ENCODE data around the gene U2SURP. TPM values are rescaled to one million over a fixed set of nuclear protein-coding genes. Genes with fewer than 3 reads are reported as not detected.

U2SURP gene
- total RNA-seq, 2 experiments from 2014 or later: 111 to 123 TPM

DNA sequence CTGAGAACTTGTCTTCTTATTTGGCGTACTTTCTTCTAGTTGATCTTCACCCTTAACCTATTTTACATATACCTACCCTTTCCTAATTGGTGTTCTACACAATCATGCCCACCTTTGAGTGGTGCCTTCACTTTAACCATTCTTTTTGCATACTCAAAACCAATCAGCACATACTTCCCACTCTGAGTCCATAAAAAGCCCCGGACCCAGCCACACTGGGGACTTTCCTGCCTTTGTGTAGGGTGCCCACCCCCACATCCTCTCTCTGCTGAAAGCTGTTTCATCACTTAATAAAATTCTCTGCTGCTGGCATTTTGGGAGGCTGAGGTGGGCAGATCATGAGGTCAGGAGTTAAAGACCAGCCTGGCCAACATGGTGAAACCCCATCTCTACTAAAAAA lies 102.3 kb downstream of the U2SURP start:
- Mint-ChIP-seq H3K9me3 (peaks cover 28% of the 10 kb centered on the region), H3K4me3 (no peak overlapping the region), H3K36me3 (ENCODE audit: low read depth) (no peaks in the 10 kb centered on the region), H3K4me1 (no peaks in the 10 kb centered on the region), H3K27me3 (no peaks in the 10 kb centered on the region), H3K27ac (no peak overlapping the region)
- ChIA-PET CTCF (interaction anchor here (1.1 kb wide), 1 partner anchor 9 kb away, joined by 4 read pairs; no protein-coding TSS in a partner anchor), POLR2A (no interaction called here)
- no peak for DNase-seq

DNA sequence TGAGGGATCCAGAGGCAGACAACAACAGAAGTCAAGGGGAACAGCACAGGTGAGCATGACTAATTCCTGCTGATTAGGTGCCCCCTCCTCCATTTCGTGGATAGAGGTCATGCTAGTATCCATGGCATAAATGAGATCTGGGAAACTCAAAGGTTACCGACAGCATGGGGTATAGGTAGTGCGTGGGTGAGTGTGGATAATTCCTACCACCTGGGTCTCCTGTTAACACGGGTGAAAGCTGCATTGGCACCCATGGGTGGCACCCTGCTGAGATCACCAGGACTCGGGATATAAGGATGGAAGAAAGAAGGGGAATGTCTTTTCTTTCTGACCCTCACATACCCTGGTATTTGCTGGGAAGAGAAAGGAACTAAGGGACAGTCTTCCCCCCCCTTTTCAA lies 103.8 kb downstream of the U2SURP start:
- Mint-ChIP-seq H3K36me3 (ENCODE audit: low read depth) (no peaks in the 10 kb centered on the region), H3K9me3 (peaks cover 28% of the 10 kb centered on the region), H3K27ac (no peak overlapping the region), H3K4me3 (no peak overlapping the region), H3K27me3 (no peaks in the 10 kb centered on the region), H3K4me1 (no peaks in the 10 kb centered on the region)
- no peak for DNase-seq
- POLR2A ChIA-PET: no interaction called here
- CTCF ChIA-PET: no interaction called here

DNA sequence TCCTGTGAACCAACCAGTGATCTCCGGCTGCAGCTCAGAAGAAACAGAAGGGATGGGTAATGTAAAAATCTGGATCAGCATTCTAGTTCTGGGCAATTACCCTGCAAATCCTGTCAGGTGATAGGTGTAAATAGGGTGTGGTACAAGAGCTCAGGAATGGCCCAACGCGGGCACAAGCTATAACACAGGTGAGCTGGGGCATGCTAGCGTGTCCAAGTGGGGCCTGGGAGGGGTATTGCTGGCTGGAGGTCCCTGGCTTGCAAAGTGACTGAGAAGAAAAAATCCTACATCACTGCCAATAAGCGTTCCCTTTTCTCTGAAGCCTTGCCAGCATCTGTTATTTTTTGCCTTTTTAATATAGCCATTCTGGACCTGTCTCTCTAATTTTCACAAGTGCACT lies 108.5 kb downstream of the U2SURP start:
- no peak overlapping the region for H3K27ac Mint-ChIP-seq
- no peak overlapping the region for H3K4me3 Mint-ChIP-seq
- H3K36me3 Mint-ChIP-seq (ENCODE audit: low read depth): no peaks in the 10 kb centered on the region
- H3K9me3 Mint-ChIP-seq: peaks cover 21% of the 10 kb centered on the region
- no peak for DNase-seq
- H3K4me1 Mint-ChIP-seq: no peaks in the 10 kb centered on the region
- ChIA-PET POLR2A (no interaction called here), CTCF (no interaction called here)
- H3K27me3 Mint-ChIP-seq: no peaks in the 10 kb centered on the region

Other genes starting within 250 kb of the U2SURP start
- gene PCOLCE2, start 112.5 kb upstream of the U2SURP start, total RNA-seq: not detected
- gene PAQR9, start 37.9 kb upstream of the U2SURP start, total RNA-seq: not detected
- 1 to 10 TPM; 1.3 to 1.7 TPM for gene CHST2, start 118.2 kb downstream of the U2SURP start, total RNA-seq